OCI-LY1 (cell line): Measurements from ENCODE around the gene BIN1.

Source experiments
- EZH2 ChIP-seq: fragments of 200-600 bp; sonication (generic), shearing (Covaris generic); IDR thresholded peaks from 2 replicates; pipeline ENCODE4 v1.8.0; 2017; ENCODE audit warnings: borderline replicate concordance, mixed run types, mild to moderate bottlenecking, antibody characterized with exemption, low read length, moderate library complexity, mixed read lengths
- TF ChIP-seq, protein P1 (sequence below): fragments of 200-600 bp; sonication (generic), shearing (Covaris generic); IDR thresholded peaks from 2 replicates; pipeline ENCODE4 v1.5.1; 2017; ENCODE audit warnings: mild to moderate bottlenecking, antibody characterized with exemption, low read length, moderate library complexity, mixed read lengths

DNA sequence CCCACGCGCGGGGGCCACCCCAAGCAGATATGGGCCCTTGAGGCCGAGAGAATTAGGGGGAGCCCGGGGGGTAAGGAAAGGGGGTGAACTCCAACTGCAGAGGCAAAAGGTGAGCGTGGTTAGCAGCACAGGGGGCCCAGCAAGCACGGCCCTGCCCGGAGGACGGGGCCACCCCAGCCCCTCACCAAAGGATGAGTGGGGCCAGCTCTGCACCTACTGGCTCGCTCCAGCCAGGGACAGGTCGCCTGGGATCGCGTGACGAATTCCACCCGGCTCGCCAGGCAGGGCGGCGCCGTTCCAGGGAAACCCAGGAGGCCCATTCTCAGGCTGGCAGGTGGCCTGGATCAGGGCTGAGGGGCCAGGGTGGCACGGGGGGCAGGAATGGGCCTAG, 38.6 kb downstream of the BIN1 start:
- TF ChIP-seq, protein P1, sequence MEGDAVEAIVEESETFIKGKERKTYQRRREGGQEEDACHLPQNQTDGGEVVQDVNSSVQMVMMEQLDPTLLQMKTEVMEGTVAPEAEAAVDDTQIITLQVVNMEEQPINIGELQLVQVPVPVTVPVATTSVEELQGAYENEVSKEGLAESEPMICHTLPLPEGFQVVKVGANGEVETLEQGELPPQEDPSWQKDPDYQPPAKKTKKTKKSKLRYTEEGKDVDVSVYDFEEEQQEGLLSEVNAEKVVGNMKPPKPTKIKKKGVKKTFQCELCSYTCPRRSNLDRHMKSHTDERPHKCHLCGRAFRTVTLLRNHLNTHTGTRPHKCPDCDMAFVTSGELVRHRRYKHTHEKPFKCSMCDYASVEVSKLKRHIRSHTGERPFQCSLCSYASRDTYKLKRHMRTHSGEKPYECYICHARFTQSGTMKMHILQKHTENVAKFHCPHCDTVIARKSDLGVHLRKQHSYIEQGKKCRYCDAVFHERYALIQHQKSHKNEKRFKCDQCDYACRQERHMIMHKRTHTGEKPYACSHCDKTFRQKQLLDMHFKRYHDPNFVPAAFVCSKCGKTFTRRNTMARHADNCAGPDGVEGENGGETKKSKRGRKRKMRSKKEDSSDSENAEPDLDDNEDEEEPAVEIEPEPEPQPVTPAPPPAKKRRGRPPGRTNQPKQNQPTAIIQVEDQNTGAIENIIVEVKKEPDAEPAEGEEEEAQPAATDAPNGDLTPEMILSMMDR = no peak
- TF ChIP-seq EZH2 = no peak
